Lower leg skin (tissue), 3 donors: ENCODE data around the gene IBTK.

ENCODE experiments used
- POLR2A ChIP-seq, 2 donors: fragments of 450-650 bp; IDR thresholded peaks; one replicate each; pipeline ENCODE4 v1.6.1; 2016 to 2017; ENCODE audit warnings: antibody characterized with exemption in 2 of 2, mild to moderate bottlenecking in 1 of 2, moderate library complexity in 1 of 2
- TF ChIP-seq, protein P1 (sequence below), 3 donors: fragments of 450-650 bp; IDR thresholded peaks; one replicate each; pipeline ENCODE4 v1.5.1; 2016; ENCODE audit warnings: antibody characterized with exemption in 3 of 3, mild to moderate bottlenecking in 3 of 3, moderate library complexity in 2 of 3

DNA sequence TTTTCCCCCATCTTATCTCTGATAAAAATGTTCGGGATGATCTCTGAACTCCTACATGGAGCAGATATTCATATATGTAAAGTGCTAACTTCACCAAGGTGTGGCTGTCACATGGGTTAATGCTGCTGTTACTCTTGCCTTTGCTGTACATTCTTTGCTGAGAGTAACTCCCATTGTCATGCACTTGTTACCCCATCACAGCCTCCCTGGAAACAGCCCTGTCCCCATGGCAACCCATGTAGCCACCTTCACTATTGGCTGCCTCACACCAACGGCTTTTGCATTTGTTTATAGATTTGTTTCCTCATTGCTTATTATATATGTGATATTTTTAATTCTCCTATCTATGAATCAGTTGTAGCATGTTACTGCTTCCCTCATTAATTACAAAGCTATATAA is 17.3 kb upstream of the IBTK start:
- TF ChIP-seq, protein P1, sequence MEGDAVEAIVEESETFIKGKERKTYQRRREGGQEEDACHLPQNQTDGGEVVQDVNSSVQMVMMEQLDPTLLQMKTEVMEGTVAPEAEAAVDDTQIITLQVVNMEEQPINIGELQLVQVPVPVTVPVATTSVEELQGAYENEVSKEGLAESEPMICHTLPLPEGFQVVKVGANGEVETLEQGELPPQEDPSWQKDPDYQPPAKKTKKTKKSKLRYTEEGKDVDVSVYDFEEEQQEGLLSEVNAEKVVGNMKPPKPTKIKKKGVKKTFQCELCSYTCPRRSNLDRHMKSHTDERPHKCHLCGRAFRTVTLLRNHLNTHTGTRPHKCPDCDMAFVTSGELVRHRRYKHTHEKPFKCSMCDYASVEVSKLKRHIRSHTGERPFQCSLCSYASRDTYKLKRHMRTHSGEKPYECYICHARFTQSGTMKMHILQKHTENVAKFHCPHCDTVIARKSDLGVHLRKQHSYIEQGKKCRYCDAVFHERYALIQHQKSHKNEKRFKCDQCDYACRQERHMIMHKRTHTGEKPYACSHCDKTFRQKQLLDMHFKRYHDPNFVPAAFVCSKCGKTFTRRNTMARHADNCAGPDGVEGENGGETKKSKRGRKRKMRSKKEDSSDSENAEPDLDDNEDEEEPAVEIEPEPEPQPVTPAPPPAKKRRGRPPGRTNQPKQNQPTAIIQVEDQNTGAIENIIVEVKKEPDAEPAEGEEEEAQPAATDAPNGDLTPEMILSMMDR (IDR thresholded peaks at IDR 0.05), result no peak
- no peak for TF ChIP-seq POLR2A (IDR thresholded peaks at IDR 0.05)
